Cerebellar cortex (tissue), 1 donor: ENCODE measurements around the gene ANXA6.

ENCODE experiments used
- DNase-seq: peaks from one replicate; pipeline ENCODE4 v3.0.0-alpha.2; 2015; ENCODE audit warnings: low spot score

ANXA6 gene

DNA sequence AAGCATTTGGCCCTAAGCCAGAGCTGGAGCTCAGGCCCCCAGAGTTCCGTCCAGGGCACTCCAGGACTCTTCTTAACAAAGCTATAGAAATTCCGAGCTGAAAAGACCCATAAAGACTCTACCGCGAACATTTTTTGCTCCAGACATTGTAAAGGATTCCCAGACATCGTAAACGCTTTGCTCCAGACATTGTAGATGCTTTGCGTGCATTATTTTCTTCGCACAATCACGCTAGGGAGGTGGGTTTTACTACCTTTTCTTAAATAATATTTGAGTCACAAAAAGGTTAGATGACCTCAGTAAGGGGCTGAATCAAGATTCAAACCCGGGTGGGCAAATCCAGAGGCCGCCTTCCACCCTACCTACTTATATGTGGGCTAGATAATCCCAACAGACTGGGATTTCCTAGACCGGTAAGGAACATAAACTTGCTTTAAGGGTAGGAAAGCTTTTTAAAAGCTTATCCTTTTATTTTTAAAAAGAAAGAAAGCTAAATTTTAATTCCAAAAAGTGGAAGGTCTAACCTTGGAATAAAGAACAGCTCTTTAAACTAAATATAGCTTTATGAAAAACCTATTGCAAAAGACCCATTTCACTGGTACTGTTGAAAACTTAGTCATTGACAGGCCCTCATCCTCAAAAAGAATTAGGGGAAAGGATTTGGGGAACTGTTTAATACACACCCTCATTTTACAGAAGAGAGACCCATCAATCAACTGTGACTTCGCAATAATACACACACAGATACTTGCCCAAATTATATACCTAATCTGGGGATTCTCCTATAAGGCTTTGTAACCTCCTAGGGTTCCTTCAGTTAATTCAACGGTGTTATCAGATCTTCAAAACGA is 75.9 kb downstream of the ANXA6 start:
- DNase-seq: peak; percentile 66

DNA sequence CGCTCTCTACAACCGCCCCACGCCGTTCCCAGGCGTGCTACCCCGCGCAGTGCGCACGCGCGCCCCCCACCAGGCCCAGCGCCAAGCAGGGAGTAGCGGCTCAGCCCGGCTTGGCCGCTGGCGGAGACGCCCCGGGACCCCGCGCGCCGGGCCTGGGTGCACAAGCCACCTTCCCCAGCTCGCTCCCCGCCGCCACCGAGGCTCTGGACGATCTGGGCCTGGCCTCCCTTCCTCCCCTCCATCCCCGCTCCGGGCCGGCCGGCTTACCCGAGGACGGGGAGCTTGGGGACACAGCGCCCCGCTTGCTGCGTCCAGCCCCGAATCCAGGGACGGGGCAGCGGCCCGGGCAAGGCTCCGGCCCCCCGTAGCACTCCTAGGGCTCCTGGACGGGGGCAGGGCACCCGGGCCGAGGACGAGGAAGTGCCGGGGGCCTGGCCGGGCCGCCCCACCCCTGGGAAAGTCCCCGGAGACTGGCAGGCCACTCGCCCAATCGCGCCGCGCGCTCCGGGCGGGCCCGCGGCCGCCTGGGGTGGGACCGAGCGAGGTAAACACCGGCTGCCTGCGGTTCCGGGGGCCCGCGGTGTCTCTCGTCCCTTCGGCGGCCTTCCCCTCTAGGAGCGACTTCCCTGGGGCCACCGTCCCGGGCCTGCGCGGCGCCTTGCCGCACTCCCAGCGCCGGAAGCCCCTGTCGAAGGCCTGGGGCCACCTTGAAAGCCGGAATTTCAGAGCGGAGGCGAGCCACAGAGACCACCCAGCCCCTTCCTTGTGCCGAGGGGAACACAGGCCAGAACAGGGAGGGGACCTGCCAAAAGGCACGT is 76.8 kb downstream of the ANXA6 start, which contains the start of gene TNIP1:
Gene TNIP1, minus strand, starts transcription at position 422 of the 818 bp plus-strand sequence. CDS start 15,939 bp downstream, outside the sequence.
- peak; percentile 79 for DNase-seq

DNA sequence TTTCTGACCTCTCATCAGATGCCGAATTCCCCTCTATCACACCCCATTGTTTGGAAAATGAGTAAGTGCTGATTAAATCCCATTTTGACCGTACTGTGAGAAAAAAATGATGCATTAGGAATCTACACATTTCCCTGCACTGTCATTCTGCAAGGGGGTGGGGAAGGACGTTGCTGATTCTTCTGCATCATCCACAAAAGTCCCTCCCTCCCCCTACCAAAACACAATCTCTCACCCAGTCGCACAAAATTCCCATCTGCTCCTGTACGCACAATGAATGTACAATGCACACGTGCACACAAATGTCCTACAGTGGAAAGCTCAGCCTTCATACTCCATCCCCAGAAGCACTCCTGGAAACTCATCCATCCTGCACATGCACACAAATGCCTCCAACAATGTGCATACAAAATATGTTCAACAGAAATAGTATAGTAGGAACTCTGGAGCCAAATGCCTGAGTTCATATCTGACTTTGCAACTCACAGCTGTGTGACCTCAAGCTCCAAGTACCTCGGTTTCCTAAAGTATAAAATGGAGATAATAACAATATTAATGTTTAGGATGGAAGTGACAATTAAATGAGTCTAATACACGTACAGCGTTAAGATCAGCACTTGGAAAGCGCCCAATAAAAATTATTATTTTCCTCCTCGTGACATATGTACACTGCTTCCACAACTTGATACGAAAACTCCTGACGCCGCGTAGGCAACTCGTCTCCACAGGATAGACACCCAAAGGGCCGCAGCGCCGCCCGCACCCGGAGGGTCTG is 77.6 kb downstream of the ANXA6 start:
- DNase-seq: peak; percentile 47

DNA sequence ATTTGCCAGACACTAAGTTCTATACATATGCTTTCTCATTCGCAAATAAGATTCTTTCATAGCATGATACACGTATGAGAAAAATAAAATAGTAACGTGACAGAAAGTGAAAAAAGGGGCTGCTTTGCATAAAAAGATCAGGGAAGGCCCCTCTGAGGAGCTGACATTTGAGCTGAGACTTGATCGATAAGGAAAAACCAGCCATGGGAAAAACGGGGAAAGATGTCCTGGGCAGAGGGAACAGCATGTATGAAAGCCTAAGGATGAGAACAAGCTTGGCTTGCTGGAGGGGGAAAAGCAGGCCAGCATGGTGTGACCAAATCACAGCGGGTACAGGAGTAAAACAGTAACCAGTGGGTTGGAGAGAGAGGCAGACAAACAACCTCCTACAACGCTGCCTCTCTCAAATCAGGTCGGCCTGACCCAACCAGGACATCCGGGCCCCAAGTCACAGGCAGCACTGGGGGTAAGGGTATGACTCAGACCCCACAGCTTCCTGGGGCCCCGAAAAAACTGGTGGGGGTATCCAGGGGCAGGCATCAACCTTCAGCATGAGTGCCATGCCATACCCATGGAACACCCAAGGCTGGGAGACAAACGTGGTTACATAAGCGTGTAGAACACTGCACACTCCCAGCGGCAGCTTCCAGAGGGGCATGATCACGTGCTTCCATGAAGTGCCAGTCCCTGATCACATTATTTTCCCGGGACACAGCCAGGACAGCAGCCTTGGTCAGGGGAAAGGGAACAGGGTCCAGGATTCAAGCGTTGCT is 78.9 kb downstream of the ANXA6 start:
- DNase-seq: no peak

DNA sequence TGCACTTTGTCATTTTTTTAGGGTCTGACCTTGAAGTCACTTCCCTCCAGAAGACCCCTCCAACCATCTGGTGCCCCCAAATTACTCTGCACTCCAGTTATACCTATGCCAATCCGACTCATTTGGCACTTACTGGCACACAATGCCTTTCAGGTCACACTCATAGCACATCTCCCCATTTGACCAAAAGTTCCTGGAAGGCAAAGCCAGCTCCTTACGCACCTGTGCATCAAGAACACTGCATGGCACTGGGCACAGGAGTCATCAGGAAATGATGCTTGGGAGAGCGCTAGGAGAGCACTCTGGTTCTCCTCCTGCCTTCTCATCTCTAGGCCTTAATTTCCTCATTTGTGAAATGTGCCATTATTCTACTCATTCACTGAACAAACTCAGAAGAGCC is 79.6 kb downstream of the ANXA6 start:
- no peak for DNase-seq

DNA sequence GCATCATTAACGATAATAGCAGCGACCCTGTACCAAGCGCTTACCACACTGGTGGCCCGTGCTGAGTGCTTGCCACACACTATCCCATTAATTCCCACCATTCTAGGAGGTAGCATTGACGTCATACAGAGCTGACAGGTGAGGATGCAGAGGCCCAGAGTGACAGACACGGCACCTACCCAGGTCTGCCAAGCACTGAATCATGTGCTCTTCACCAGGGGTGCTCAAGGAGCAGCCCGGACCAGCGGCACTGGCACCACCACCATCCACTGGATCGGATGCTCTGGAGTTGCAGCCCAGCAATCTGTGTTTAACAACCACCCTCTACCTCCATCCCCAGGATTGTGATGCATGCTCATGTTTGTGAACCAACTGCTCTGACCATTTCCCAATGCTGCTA is 80.2 kb downstream of the ANXA6 start:
- no peak for DNase-seq

DNA sequence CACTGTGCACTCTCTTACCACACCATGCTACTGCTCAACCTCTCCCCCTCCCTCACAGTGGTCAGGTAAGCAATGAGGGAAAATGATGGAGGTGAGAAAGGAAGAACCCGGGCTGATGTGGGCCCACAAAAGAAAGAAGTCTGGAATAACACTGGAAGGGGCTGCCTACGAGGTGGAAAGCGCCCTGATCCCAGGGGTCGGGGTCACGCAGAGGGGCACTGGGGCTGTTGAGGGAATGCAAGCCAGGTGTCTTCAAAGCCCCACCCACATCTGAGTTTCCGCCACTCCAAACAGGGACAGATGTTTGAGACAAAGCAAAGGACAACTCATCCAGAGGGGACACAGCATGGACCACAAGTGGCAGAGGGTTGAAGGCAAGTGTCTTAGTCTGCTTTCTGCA is 81.0 kb downstream of the ANXA6 start:
- no peak for DNase-seq

DNA sequence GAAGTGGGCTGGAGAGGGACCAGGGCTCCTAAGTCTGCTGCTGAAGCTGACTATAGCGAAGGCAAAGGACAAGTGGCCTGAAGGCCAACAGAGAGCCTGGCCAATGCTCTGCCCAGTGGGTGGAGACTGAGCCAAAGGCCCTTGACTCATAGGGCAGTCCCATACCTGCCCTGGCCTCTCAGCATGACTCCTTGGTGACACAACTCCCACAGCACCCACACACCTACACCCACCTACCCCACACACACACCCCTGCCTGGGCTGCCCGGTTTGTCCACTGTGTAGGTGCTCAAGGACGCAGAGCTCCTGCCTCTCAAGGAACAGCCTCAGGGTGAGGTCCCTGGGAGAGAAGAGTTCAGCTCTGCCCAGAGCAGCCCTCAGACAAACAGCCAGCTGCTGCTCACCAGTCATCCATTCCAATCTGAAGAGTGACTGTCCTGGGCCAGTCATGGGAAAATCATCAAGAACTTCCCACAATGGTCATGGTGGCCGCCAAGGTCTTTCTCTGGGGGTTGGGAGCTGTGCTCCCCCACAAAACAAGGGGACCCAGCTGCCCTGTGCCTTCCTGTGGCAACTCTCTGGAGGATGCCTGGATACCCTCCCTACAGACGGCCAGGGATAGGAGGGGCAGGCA is 81.8 kb downstream of the ANXA6 start:
- no peak for DNase-seq

DNA sequence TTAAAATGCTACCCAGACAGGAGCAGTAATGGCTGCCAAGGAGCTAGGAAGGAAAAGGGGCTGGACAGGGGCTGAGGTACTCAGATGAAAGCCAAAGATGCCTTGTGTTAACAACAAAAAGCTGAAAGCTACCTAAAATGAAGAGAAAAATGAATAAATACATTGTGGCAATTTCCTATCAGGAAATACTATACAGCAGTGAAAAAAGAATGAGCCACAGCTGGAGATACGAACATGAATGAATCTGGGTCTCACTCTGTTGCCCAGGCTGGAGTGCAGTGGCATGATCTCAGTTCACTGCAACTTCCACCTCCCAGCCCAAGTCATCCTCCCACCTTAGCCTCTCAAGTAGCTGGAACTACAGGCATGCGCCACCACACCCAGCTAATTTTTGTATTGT is 83.0 kb downstream of the ANXA6 start:
- no peak for DNase-seq

DNA sequence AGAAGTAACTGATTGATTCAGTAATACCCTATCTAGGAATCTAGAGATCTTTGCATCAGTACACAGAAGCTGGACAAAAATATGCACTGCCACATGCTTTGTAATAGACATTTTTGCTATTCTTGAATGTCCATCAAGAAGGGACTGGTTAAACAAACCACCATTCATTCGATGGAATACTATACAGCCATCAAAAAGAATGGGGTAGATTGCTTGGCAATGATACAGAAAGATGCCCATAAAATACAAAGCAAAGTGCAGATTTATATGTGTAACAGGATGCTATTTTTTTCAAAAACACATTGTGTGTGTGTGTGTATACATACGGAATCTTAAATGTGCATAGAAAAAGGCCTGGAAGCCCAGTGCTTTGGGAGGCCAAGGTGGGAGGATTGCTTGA is 84.3 kb downstream of the ANXA6 start:
- no peak for DNase-seq

DNA sequence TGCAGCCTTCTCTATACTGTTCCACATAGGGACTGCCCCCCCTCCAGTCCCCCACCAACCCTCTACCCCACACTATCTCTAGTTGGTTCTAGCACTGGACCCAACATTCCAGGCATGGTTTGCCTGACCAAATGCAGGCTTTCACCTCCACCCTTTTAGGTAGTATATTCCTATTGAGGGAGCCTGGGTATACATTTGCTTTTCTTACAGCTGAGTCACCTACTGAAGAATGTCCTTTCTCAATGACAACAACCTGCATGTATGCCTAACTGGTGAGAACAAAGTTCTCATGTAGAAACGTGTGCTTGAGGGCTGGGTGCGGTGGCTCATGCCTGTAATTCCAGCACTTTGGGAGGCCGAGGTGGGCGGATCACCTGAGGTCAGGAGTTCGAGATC is 85.0 kb downstream of the ANXA6 start:
- no peak for DNase-seq

DNA sequence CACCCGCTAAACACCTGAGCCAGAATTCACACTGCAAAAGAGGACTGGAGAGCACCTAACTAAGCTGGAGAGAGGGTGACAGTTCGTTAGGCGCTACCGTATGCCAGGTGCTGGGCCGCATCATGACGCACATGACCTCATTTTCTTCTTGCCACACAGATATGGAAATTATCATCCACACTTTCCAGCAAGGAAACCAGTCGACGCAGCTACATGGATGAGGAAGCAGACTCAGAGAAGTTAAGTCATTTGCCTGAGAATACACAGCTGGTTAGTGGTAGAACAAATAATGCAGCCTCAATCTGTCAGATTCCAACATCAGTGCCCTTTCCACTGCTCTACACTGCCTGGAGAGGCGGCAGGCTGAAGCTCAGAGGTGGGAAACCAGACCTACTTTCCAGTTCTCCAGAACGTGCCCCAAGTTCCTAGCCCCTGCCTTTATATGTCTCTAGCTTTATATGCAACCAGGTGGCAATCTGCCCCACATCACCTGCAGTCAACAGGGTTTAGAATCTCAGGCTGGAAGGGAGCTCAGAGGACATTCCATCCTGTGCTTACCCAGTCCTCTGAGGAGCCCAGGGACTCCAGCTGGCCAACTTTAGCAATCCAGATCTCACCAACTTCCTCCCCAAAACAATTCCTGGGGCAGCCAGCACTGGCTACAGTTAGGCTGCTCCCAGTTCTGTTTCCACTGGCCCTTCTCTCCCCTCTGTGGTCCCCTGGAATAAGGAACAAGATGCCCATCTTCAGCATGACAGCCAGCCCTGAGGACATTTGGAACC is 85.5 kb downstream of the ANXA6 start:
- DNase-seq: no peak

DNA sequence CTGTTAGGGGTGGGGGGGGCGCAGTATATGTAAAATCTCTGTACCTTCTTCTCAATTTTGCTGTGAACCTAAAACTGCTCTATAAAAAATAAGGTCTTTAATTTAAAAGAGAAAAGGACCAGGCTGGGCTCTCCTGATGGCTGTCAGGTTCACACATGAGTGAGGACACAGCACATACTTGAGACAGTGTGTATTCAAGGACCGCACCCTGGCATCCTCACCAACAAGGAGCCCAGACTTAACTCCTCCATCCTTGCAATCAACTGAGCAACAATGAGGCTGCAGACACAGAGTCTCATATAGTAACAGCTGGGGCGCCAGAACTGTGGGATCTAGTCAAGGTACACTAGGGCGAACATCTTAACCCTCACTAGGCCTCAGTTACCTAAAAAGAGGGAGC is 86.6 kb downstream of the ANXA6 start:
- no peak for DNase-seq

DNA sequence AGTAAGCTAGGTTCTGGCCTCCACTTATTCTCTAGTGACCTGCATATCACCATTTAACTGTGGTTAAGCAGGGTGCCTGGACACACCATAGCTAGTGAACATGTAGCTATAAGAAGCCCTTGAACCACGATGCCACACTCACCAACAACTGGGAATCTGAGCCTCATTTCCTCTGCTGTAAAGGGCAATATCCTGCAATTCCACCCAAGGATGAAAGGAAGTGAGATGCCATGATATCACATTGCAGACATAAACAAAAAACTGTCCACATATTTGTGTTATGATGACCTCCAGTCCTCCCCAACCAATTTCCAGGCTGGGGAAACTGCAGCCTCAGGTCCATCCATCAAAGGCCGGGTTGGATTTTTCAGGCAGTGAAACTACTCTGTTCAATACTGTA is 87.1 kb downstream of the ANXA6 start:
- DNase-seq: no peak

DNA sequence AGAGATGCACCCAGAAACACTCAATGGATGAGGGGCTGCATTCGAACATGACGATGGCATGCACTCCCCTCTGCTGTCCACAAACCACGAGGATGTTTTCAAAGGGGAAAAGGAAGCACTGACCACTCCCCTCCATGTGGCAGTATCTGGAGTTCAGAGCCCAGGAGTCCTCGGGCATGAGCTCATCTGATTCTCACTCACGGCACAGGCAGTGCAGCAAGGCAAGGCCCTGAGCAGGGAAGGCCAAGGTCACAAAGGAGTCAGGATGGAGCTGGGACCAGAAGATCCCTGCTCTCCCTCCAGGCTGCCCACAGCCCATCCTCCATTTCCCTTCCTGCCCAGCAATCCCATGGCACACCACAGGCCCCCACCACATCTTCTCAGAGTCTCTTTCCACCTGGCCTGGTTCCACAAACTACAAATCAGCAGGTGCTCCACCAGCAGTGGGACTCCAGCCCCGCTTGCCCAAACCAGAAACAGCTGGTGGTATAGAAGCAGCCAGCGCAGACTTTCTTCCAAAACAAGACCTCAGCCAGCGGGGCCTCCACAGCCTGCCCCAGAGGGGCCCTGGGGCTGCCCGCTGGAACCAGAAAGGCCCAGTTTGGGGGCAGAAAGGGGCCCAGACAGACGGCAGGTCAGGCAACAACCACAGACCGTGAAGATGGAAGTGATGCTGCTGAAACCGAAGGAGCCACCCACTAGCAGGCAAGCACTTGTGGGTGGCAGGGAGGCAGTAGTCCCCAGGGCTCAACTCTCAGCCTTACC is 89.0 kb downstream of the ANXA6 start:
- DNase-seq: no peak

DNA sequence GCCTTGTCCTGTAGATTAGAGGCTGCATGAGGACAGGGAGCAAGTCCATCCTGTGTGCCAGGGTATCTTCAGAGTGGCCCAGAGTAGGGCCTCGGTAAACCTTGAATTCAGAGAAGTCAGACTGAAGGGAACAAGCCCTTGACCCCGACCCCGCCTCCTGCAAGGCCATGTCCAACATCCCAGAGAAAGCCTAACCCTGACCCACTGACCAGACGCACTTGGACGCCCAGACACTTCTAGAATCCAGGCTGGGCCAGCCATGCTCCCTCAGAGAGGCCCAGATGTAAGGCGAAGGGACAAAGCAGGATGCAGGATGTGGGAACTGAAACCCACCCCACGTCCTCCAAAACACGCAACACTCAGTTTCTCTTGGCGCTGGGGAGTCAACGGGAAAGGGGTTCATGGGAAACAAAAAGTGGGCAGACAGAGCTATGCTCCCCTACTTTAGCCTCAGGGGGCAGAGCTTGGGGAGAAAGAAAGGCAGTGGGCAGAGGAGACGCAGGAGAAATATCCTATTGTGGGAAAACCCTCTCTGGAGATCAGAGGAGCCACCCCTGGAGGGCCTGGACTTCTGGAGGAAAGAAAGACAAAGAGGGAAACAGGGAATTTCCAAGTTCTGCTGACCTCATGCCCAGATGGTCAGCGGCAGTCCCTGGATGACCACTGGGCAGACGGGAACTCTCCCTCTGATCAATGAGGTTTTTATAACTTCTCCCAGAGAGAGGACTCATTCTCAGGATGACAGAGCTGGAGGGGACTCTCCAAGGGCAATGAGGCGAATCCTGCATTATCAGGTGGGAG is 89.7 kb downstream of the ANXA6 start:
- no peak for DNase-seq

DNA sequence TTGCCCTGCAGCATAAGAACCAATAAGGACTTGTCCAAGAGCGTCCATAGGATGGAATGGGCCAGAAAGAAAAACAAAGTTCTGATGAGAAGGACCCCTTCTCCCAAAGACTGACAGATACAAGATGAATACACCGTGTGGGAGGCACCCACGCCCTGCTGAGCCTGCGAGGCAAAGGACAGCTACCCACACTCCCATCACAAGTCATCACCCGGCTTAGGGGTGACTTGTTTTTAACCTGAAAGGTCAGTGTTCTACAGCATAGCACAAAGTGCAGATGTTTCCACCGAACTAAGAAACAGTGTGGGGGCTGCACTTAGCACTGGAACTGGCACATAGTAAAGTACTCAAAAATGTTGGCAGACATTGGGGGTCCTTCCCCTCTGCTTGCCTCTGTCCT is 90.7 kb downstream of the ANXA6 start:
- no peak for DNase-seq

DNA sequence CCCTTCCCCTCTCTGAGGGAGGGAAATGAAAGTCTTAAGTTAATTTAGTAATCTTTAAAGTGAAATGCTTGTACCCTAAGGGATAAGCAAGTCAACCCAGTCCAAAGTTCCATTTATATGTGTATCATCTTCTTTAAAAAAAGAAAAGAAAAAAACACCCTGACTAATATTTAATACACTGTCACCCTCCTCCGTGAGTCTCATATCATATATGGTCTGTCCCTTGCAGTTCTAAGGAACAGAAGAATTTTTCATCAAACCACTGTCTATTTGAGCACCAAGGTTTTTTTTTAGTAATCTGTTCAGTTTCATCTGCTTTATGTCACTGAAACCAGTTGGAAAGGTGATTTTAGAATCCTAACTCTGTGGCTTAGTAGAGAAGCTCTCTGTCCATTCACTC is 92.0 kb downstream of the ANXA6 start:
- DNase-seq: no peak
